Measurements from ENCODE around the gene COQ2. TPM values are rescaled to one million over a fixed set of nuclear protein-coding genes. Genes with fewer than 3 reads are reported as not detected.
A peak's percentile ranks its signal among the peaks of the same experiment; 100 is the strongest.

COQ2 gene
- polyA plus RNA-seq, 1 of the 3 experiments (the other 2 are of a cell fraction), result 14.8 TPM

GRCh38 chr4:83323136-83323535 lies 38.5 kb upstream of the COQ2 start:
- no peaks in the 10 kb centered on the region for H4K20me1 ChIP-seq (ENCODE audit: insufficient read depth)
- H3K9me3 ChIP-seq, result no peaks in the 10 kb centered on the region
- no peaks in the 10 kb centered on the region for H3K9me2 ChIP-seq
- H3K4me2 ChIP-seq, result no peak overlapping the region
- TF ChIP-seq POLR2AphosphoS5 (IDR thresholded peaks at IDR 0.05; ENCODE audit: low read depth, low read length) (no peak), ELF1 (IDR thresholded peaks at IDR 0.05) (no peak)
- H3K9ac ChIP-seq, result no peak overlapping the region
- H3K4me3 ChIP-seq (ENCODE audit: low read depth in 2 of 2, low read length in 1 of 2), result no peak overlapping the region
- 39% methylated on average over 3 of the region's 3 CpGs for WGBS (ENCODE audit: low lambda C conversion rate)
- no peaks in the 10 kb centered on the region for H3K36me3 ChIP-seq (replicated peaks in 1 of 2; ENCODE audit: control insufficient read depth in 1 of 2, insufficient read depth in 2 of 2, low read length in 1 of 2)
- ChIA-PET CTCF (no interaction called here), POLR2A (no interaction called here)
- H2AFZ ChIP-seq (ENCODE audit: low read depth), result no peak overlapping the region
- H3K4me1 ChIP-seq (ENCODE audit: control insufficient read depth in 1 of 2, insufficient read depth in 2 of 2, low read depth in 1 of 2, low read length in 1 of 2), result no peaks in the 10 kb centered on the region
- H3F3A ChIP-seq (replicated peaks; ENCODE audit: insufficient read depth), result no peaks in the 10 kb centered on the region
- DNase-seq, result no peak
- peaks cover 4% of the 10 kb centered on the region; the same call in 1 of the 2 replicates for H3K27me3 ChIP-seq (ENCODE audit: insufficient read depth)
- H3K79me2 ChIP-seq (ENCODE audit: insufficient read depth), result no peaks in the 10 kb centered on the region
- H3K27ac ChIP-seq (ENCODE audit: low read depth in 2 of 2, low read length in 1 of 2), result no peak overlapping the region

GRCh38 chr4:83320548-83320947 lies 36.0 kb upstream of the COQ2 start:
- DNase-seq, result no peak
- no peak for TF ChIP-seq CTCF (IDR thresholded peaks at IDR 0.05)
- Histone ChIP-seq H3F3A (replicated peaks; ENCODE audit: insufficient read depth) (no peaks in the 10 kb centered on the region), H3K79me2 (ENCODE audit: insufficient read depth) (no peaks in the 10 kb centered on the region), H3K27ac (ENCODE audit: low read depth in 2 of 2, low read length in 1 of 2) (no peak overlapping the region; a peak in 1 of 4 replicates), H3K9ac (no peak overlapping the region), H2AFZ (ENCODE audit: low read depth) (peak overlapping the region; percentile 72; the same call in 1 of the 2 replicates), H3K36me3 (replicated peaks in 1 of 2; ENCODE audit: control insufficient read depth in 1 of 2, insufficient read depth in 2 of 2, low read length in 1 of 2) (no peaks in the 10 kb centered on the region), H3K9me3 (no peaks in the 10 kb centered on the region), H3K4me3 (ENCODE audit: low read depth in 2 of 2, low read length in 1 of 2) (no peak overlapping the region; a peak in 1 of 4 replicates), H3K4me2 (0 out of 2 replicates have a peak overlapping the region, but pooled peaks have one; percentile 15), H3K27me3 (ENCODE audit: insufficient read depth) (peaks cover 4% of the 10 kb centered on the region; the same call in 1 of the 2 replicates), H3K4me1 (ENCODE audit: control insufficient read depth in 1 of 2, insufficient read depth in 2 of 2, low read depth in 1 of 2, low read length in 1 of 2) (no peaks in the 10 kb centered on the region), H4K20me1 (ENCODE audit: insufficient read depth) (no peaks in the 10 kb centered on the region), H3K9me2 (no peaks in the 10 kb centered on the region)
- POLR2A ChIA-PET, result no interaction called here
- CTCF ChIA-PET, result interaction anchor here (1.8 kb wide), 1 partner anchor 39 kb away, joined by 8 read pairs; no protein-coding TSS in a partner anchor
- WGBS (ENCODE audit: low lambda C conversion rate), result 20% methylated on average over 5 of the region's 5 CpGs

- Histone ChIP-seq H3K4me1 (ENCODE audit: control insufficient read depth in 1 of 2, insufficient read depth in 2 of 2, low read depth in 1 of 2, low read length in 1 of 2) (no peaks in the 10 kb centered on the region), H3K9ac (no peak overlapping the region), H3K4me2 (no peak overlapping the region), H3K9me3 (no peaks in the 10 kb centered on the region), H3K79me2 (ENCODE audit: insufficient read depth) (no peaks in the 10 kb centered on the region), H3K9me2 (no peaks in the 10 kb centered on the region), H3K27ac (ENCODE audit: low read depth in 2 of 2, low read length in 1 of 2) (no peak overlapping the region), H3F3A (replicated peaks; ENCODE audit: insufficient read depth) (no peaks in the 10 kb centered on the region), H3K4me3 (ENCODE audit: low read depth in 2 of 2, low read length in 1 of 2) (no peak overlapping the region), H3K36me3 (replicated peaks in 1 of 2; ENCODE audit: control insufficient read depth in 1 of 2, insufficient read depth in 2 of 2, low read length in 1 of 2) (no peaks in the 10 kb centered on the region), H4K20me1 (ENCODE audit: insufficient read depth) (no peaks in the 10 kb centered on the region), H3K27me3 (ENCODE audit: insufficient read depth) (peaks cover 4% of the 10 kb centered on the region; the same call in 1 of the 2 replicates), H2AFZ (ENCODE audit: low read depth) (no peak overlapping the region)
- WGBS (ENCODE audit: low lambda C conversion rate), result 83% methylated on average over 3 of the region's 3 CpGs
- ChIA-PET CTCF (interaction anchor here (1.8 kb wide), 1 partner anchor 37 kb away, joined by 8 read pairs; no protein-coding TSS in a partner anchor), POLR2A (no interaction called here)
- no peak for TF ChIP-seq GABPA (IDR thresholded peaks at IDR 0.05; ENCODE audit: low read depth)
- DNase-seq, result no peak
These were observed 34.1 kb upstream of the COQ2 start for GRCh38 chr4:83318666-83319065.

Measured in SK-N-SH (cell line).